Parathyroid adenoma (tissue), 2 donors: ENCODE data around the gene RIC3.

Experiments
- H2AFZ ChIP-seq: fragments of 300-600 bp; sonication (generic); one replicate; pipeline ENCODE4 v1.7.0; 2017; ENCODE audit warnings: antibody characterized with exemption, mild to moderate bottlenecking
- H3K27ac ChIP-seq: fragments of 300-600 bp; sonication (generic); one replicate; pipeline ENCODE4 v1.7.0; 2017
- H3K27me3 ChIP-seq: fragments of 300-600 bp; sonication (generic); one replicate; pipeline ENCODE4 v1.7.0; 2017; ENCODE audit warnings: low read length; ENCODE audit not compliant: control insufficient read depth, insufficient read depth
- H3K36me3 ChIP-seq: fragments of 300-600 bp; sonication (generic); one replicate; pipeline ENCODE4 v1.7.0; 2017; ENCODE audit warnings: low read length; ENCODE audit not compliant: control insufficient read depth, insufficient read depth
- H3K4me1 ChIP-seq: fragments of 300-600 bp; sonication (generic); one replicate; pipeline ENCODE4 v1.7.0; 2017; ENCODE audit warnings: control low read depth
- H3K4me2 ChIP-seq: fragments of 300-600 bp; sonication (generic); one replicate; pipeline ENCODE4 v1.7.0; 2017; ENCODE audit warnings: low read length
- H3K4me3 ChIP-seq: fragments of 300-600 bp; sonication (generic); one replicate; pipeline ENCODE4 v1.7.0; 2017; ENCODE audit warnings: low read depth, low read length
- H3K79me2 ChIP-seq: fragments of 300-600 bp; sonication (generic); one replicate; pipeline ENCODE4 v1.7.0; 2017; ENCODE audit warnings: control low read depth
- H3K9ac ChIP-seq: fragments of 300-600 bp; sonication (generic); one replicate; pipeline ENCODE4 v1.7.0; 2017; ENCODE audit warnings: mild to moderate bottlenecking
- H3K9me3 ChIP-seq: fragments of 300-600 bp; sonication (generic); one replicate; pipeline ENCODE4 v1.7.0; 2017; ENCODE audit warnings: low read length; ENCODE audit not compliant: control insufficient read depth
- TF ChIP-seq, protein P1 (sequence below): fragments of 300-600 bp; sonication (generic); IDR thresholded peaks from one replicate; pipeline ENCODE4 v1.7.0; 2017; ENCODE audit warnings: antibody characterized with exemption, mild to moderate bottlenecking
- donor health status: primary hyperparathyroidism.

Gene RIC3

GRCh38 chr11:8204596-8204995 lies 35.8 kb upstream of the RIC3 start:
- TF ChIP-seq, protein P1, sequence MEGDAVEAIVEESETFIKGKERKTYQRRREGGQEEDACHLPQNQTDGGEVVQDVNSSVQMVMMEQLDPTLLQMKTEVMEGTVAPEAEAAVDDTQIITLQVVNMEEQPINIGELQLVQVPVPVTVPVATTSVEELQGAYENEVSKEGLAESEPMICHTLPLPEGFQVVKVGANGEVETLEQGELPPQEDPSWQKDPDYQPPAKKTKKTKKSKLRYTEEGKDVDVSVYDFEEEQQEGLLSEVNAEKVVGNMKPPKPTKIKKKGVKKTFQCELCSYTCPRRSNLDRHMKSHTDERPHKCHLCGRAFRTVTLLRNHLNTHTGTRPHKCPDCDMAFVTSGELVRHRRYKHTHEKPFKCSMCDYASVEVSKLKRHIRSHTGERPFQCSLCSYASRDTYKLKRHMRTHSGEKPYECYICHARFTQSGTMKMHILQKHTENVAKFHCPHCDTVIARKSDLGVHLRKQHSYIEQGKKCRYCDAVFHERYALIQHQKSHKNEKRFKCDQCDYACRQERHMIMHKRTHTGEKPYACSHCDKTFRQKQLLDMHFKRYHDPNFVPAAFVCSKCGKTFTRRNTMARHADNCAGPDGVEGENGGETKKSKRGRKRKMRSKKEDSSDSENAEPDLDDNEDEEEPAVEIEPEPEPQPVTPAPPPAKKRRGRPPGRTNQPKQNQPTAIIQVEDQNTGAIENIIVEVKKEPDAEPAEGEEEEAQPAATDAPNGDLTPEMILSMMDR, result no peak
- no peak overlapping the region for H3K9ac ChIP-seq
- no peaks in the 10 kb centered on the region for H3K27me3 ChIP-seq
- H3K79me2 ChIP-seq, result no peaks in the 10 kb centered on the region
- no peaks in the 10 kb centered on the region for H3K36me3 ChIP-seq
- peaks cover 2% of the 10 kb centered on the region for H3K4me1 ChIP-seq
- no peak overlapping the region for H3K27ac ChIP-seq
- no peaks in the 10 kb centered on the region for H3K9me3 ChIP-seq
- H2AFZ ChIP-seq, result no peak overlapping the region
- no peak overlapping the region for H3K4me3 ChIP-seq
- H3K4me2 ChIP-seq, result no peak overlapping the region

DNA sequence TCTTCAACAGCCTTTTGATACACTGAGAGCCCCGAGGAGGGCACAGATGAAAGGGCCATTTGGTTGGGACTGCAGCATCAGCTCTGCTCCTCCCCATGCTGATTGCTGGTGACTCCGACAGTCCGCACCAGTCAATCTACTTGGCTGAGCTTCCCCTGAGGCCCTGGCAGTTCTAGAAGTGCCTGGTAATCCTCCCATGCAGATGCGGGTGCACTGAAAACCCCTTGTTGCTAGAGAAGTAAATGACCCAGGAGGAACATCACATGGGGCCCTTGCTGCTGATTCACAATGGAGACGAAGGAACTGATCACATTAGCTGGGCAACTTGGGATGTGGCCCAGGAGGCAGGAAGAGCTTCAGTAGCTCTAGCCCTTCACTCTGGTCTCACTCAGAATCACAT lies 35.2 kb upstream of the RIC3 start:
- Histone ChIP-seq H3K27me3 (no peaks in the 10 kb centered on the region), H3K4me2 (no peak overlapping the region), H3K36me3 (no peaks in the 10 kb centered on the region), H3K9ac (no peak overlapping the region), H2AFZ (no peak overlapping the region), H3K4me3 (no peak overlapping the region), H3K27ac (no peak overlapping the region), H3K79me2 (no peaks in the 10 kb centered on the region), H3K9me3 (no peaks in the 10 kb centered on the region), H3K4me1 (peaks cover 2% of the 10 kb centered on the region)
- TF ChIP-seq, protein P1, result no peak

GRCh38 chr11:8203414-8203715 lies 34.5 kb upstream of the RIC3 start:
- TF ChIP-seq, protein P1, result no peak
- Histone ChIP-seq H2AFZ (no peak overlapping the region), H3K9me3 (no peaks in the 10 kb centered on the region), H3K79me2 (no peaks in the 10 kb centered on the region), H3K27me3 (no peaks in the 10 kb centered on the region), H3K4me3 (no peak overlapping the region), H3K4me2 (no peak overlapping the region), H3K36me3 (no peaks in the 10 kb centered on the region), H3K27ac (no peak overlapping the region), H3K9ac (no peak overlapping the region), H3K4me1 (peaks cover 2% of the 10 kb centered on the region)

DNA sequence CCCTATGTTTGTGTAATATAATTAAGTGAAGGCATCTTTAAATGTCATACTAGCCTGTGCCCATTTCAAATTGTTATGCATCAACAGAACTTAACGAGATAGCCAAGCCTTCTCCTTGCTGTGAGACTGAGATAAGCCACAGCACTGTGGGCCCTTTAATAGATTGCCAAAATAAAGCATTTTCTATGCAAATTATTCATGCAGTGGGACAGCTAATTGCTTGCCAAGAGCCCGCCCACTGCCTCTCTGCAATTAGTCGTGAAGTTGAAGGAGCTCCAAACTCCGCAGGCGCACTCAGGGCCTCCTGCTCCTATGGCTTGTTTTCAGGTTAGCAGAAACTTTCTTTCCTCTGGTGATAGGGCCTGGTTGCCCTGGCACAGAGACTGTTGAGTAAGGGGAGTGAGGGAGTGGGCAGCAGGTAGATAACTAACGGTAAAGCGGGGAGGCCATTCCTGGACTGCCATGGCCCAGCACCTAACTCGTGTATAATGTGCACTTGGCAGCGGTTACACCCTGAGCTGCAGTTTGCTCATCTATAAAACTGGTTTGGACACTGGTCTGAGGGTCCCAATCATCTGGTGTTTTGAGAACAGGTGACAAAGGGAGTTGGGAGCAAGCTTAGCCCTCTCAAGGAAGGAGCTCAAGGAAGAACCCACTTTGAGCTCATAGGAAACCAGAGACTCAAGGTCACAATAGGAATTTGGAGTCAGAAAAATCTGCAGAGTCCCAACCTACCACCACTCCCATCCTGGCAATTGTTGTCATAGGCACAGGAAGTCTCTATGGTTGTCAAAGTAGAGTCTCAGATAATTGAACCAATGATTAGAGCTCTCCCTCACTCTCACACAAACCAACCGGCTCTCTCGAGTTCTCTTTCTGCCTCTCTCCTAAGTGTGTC lies 33.9 kb upstream of the RIC3 start:
- no peak overlapping the region for H2AFZ ChIP-seq
- H3K36me3 ChIP-seq, result no peaks in the 10 kb centered on the region
- H3K4me2 ChIP-seq, result no peak overlapping the region
- no peak overlapping the region for H3K4me3 ChIP-seq
- H3K27ac ChIP-seq, result no peak overlapping the region
- peaks cover 2% of the 10 kb centered on the region for H3K4me1 ChIP-seq
- H3K9me3 ChIP-seq, result no peaks in the 10 kb centered on the region
- H3K9ac ChIP-seq, result no peak overlapping the region
- no peaks in the 10 kb centered on the region for H3K79me2 ChIP-seq
- H3K27me3 ChIP-seq, result no peaks in the 10 kb centered on the region
- TF ChIP-seq, protein P1, result no peak
